Right atrium auricular region (tissue), 2 donors: ENCODE measurements around the gene CXorf58. TPM values are rescaled to one million over a fixed set of nuclear protein-coding genes. Genes with fewer than 3 reads are reported as not detected.
"Not testable (repeated sequence)": the region's sequence is repeated elsewhere in the genome, so short reads cannot be mapped to it uniquely, and the experiment has no call there.

Experiments used
- DNase-seq: peaks from one replicate; pipeline ENCODE4 v3.0.0-alpha.2; 2019; ENCODE audit warnings: low spot score
- H3K27ac ChIP-seq, 2 donors: fragments of 200-600 bp; sonication (generic); 1 replicate in 1 of 2; 2 replicates in 1 of 2; pipeline ENCODE4 v1.5.1; 2016 to 2019
- H3K27me3 ChIP-seq, 2 donors: fragments of 200-600 bp; sonication (generic); one replicate each; pipeline versions ENCODE4 v1.5.1 to v1.6.0; 2017 to 2019
- H3K36me3 ChIP-seq: fragments of 200-600 bp; sonication (generic); one replicate; pipeline ENCODE4 v1.5.1; 2016
- H3K4me1 ChIP-seq, 2 donors: fragments of 200-600 bp; sonication (generic); one replicate each; pipeline versions ENCODE4 v1.5.1 to v1.6.0; 2017 to 2019
- H3K4me3 ChIP-seq, 2 donors: fragments of 200-600 bp; sonication (generic); 1 replicate in 1 of 2; 2 replicates in 1 of 2; pipeline ENCODE4 v1.5.1; 2017 to 2019; ENCODE audit warnings: mild to moderate bottlenecking in 1 of 2, moderate library complexity in 1 of 2
- H3K9me3 ChIP-seq, 2 donors: fragments of 200-600 bp; sonication (generic); one replicate each; pipeline ENCODE4 v1.5.1; 2019
- CTCF ChIP-seq, 2 donors: fragments of 200-600 bp; sonication (generic); IDR thresholded peaks; one replicate each; pipeline ENCODE4 v1.5.1; 2019; ENCODE audit warnings: antibody characterized with exemption in 2 of 2
- total RNA-seq, 2 donors: library from RNA; depleted of rRNA; stranded (reverse); fragments of >200 nt; gene quantifications; one replicate each; pipeline ENCODE4 v1.1.0, GENCODE V29; 2016

Gene CXorf58
- total RNA-seq, 2 donors from 2014 or later, result not detected

GRCh38 chrX:23887451-23887850 is 20.4 kb upstream of the CXorf58 start:
- no peak for DNase-seq
- H3K27ac ChIP-seq, result no peak overlapping the region
- H3K4me1 ChIP-seq, result no peaks in the 10 kb centered on the region
- H3K36me3 ChIP-seq, result no peaks in the 10 kb centered on the region
- H3K9me3 ChIP-seq, result no peaks in the 10 kb centered on the region
- no peaks in the 10 kb centered on the region for H3K27me3 ChIP-seq
- no peak for TF ChIP-seq CTCF (IDR thresholded peaks at IDR 0.05)
- H3K4me3 ChIP-seq, result no peak overlapping the region

- no peak overlapping the region for H3K27ac ChIP-seq
- no peak for TF ChIP-seq CTCF (IDR thresholded peaks at IDR 0.05)
- no peak for DNase-seq
- H3K4me3 ChIP-seq, result no peak overlapping the region
- no peaks in the 10 kb centered on the region for H3K4me1 ChIP-seq
- H3K27me3 ChIP-seq, result no peaks in the 10 kb centered on the region
- H3K9me3 ChIP-seq, result no peaks in the 10 kb centered on the region
- no peaks in the 10 kb centered on the region for H3K36me3 ChIP-seq
Observed at GRCh38 chrX:23887918-23888317, 19.9 kb upstream of the CXorf58 start.

DNA sequence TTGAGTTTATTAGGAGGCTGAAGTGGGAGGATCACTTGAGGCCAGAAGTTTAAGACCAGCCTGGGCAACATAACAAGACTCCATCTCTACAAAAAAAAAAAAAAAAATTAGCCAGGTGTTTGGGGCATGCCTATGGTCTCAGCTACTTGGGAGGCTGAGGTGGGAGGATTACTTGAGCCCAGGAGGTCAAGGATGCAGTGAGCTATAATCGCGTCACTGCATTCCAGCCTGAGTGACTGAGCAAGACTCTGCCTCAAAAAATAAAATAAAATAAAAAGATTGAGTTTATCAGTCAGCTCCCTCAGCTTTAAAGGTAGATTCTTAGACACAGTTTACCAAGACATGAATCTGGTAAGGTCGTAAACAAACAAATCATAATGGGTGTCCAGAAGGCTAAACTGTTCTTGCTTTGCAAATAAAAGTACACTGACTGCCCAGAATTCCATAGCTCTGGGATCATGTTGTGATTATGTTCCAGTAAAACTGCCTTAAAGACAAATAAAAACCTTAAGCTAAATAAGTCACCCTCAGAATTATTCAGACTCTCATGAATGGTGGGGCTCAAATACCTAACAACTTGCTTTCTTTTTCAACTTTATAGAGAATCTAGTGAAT is 18.8 kb upstream of the CXorf58 start:
- no peak for DNase-seq
- TF ChIP-seq CTCF (IDR thresholded peaks at IDR 0.05), result no peak
- H3K27me3 ChIP-seq, result no peaks in the 10 kb centered on the region
- H3K27ac ChIP-seq, result no peak overlapping the region
- no peaks in the 10 kb centered on the region for H3K9me3 ChIP-seq
- H3K4me1 ChIP-seq, result no peaks in the 10 kb centered on the region
- no peak overlapping the region for H3K4me3 ChIP-seq
- H3K36me3 ChIP-seq, result no peaks in the 10 kb centered on the region

- TF ChIP-seq CTCF (IDR thresholded peaks at IDR 0.05), result no peak
- H3K36me3 ChIP-seq, result no peaks in the 10 kb centered on the region
- H3K4me3 ChIP-seq, result no peak overlapping the region
- no peaks in the 10 kb centered on the region for H3K4me1 ChIP-seq
- H3K9me3 ChIP-seq, result no peaks in the 10 kb centered on the region
- DNase-seq, result no peak
- H3K27me3 ChIP-seq, result no peaks in the 10 kb centered on the region
- no peak overlapping the region for H3K27ac ChIP-seq
Observed at GRCh38 chrX:23890933-23891332, 16.9 kb upstream of the CXorf58 start.

DNA sequence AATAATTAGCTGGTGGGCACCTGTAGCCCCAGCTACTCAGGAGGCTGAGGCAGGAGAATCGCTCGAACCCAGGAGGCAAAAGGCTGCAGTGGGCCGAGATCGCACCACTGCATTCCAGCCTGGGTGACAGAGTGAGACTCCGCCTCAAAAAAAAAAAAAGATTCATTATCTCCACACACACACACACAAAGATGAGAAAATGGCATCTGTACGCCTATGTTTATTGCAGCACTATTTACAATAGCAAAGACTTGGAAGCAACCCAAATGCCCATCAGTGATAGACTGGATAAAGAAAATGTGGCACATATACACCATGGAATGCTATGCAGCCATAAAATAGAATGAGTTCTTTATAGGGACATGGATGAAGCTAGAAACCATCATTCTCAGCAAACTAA is 12.8 kb upstream of the CXorf58 start:
- H3K36me3 ChIP-seq, H3K27ac ChIP-seq, H3K4me1 ChIP-seq, DNase-seq, H3K9me3 ChIP-seq, H3K4me3 ChIP-seq, H3K27me3 ChIP-seq: not testable (repeated sequence)

DNA sequence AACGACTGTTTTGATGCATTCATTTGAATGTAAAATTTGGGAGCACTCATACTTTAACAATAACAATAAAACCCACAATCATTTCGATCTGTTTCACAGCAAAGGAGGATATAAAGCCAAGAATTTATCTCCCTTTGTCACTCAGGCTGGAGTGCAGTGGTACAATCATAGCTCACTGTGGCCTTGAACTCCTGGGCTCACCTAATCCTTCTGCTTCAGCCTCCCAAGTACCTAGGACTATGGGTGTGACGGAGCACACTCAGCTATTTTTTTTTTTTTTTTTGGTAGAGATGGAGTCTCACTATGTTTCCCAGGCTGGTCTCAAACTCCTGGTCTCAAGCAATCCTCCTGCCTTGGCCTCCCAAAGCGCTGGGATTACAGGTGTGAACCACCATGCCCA is 11.3 kb upstream of the CXorf58 start:
- not testable (repeated sequence) for H3K4me3 ChIP-seq, H3K9me3 ChIP-seq, H3K36me3 ChIP-seq, DNase-seq, H3K27me3 ChIP-seq, H3K27ac ChIP-seq, H3K4me1 ChIP-seq

GRCh38 chrX:23896981-23897380 is 10.8 kb upstream of the CXorf58 start:
- Histone ChIP-seq H3K36me3 (no peaks in the 10 kb centered on the region), H3K27ac (no peak overlapping the region), H3K27me3 (no peaks in the 10 kb centered on the region), H3K9me3 (no peaks in the 10 kb centered on the region), H3K4me1 (peaks cover 0 to 12% of the 10 kb centered on the region in 2 donors), H3K4me3 (no peak overlapping the region)
- TF ChIP-seq CTCF (IDR thresholded peaks at IDR 0.05), result no peak
- DNase-seq, result no peak
